ENCODE results near the gene TTC13.

Gene TTC13

DNA sequence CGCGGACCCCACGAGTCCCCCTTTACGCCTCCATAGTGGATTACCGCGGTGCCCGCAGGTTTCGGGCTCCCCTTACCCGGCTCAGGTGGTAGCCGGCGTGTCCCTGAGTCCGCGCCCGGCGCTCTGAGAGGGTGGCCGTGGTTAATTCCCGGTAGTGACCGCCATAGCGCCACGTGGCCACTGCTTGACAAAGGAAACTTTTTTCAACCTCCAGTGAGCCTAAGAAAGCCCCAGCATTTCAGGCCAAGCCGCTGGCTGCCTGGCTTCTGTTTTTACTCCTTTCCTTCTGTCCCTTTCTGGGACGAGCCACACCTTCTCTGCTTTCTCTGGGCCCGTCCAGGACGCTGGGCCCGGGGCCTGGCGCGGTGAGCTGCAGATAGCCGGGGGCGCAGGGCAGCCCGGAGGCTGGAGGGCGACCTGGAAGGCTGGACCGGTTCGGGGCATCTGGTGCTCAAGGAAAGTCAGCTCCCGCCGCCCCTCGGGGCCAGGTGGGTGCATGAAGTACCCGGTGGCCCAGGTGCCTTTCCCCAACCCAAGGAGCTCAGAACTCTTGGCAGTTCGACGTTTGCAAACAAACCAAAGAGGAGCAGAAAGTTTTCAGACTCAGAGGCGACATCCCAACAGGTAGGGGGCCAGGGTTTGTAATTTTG, 109.8 kb downstream of the TTC13 start:
- peak; percentile 20 to 43 for DNase-seq

DNA sequence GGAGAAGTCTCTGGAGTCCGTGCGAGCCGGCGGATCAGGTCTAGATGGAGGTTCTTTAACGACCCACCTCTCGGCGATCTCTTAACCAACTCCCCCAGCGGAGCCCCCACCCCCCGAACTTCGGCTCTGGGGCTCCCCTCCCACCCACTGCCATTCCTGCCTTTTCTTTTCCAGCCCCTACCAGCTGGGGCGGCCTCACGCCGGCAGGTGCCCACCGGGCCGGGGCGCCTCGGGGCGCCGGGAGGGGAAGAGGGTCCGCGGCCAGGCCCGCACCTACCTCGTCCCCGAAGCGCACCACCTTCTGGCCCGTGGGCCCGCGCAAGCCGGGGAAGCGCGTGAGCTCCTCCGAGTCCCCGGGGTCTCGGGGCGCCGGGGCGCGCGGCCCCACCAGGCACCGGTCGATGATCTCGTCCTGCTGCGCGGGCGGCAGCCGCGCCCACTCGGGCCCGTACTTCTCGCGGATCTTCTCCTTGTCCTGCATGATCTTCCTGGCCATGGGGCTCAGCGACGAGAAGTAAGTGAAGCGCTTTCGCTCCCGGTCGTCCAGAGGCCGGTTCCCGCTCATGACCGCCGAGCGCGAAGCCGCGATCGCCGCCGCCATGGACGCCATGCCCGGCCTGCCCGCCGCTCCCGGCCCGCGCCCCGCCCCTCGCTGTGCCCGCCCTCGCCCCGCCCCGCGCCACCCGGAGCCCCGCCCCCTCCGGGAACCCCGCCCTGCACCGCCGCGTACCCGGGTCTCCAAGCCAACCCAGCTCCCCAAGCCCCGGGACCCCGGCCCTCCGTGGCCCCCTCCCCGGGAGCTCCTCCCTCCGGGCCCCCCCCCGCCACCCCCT, 110.5 kb downstream of the TTC13 start, which contains the start of gene C1orf198:
C1orf198 (minus strand) TSS at position 619 of the 833 bp plus-strand sequence; CDS start at position 610, 9 bp downstream.
- DNase-seq: peak; percentile 35 to 60

DNA sequence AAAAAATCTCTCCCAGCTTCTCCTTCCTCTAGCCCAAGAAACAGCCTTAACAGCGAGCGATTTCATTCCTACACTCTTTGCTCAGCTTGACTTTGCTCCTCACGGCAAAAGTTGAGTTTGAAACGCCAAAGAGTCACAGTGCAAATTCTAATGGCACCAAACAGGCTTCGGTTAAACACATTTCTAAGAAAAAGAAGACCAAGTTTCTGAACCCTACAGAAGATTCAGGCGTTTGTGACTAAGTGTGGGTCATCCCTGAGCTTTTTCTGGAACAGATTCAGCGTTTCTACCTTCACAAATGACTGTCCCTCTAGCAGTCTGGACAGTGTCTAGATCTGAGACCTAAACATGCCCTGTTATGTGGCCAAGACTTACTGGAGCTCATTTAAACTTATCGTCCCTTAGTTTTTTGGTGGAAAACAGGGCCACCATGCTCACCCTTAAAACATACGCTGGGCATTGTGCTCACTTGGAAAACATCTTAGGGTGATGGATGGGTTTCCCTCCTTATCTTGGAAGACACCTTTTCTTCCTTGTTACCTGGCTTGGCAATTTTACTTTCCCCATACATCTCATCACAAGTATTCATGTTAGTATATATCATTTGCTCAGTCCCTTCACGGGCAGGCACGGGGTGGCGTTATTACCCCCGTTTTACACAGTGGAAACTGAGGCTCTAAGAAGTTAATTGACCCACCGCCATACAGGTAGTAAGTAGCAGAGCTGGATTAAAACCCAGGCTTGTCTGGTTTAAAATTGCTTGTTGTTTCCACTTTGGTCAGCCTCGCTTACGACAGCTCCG, 111.4 kb downstream of the TTC13 start:
- DNase-seq: peak in 1 of 2 donors; percentile 6

DNA sequence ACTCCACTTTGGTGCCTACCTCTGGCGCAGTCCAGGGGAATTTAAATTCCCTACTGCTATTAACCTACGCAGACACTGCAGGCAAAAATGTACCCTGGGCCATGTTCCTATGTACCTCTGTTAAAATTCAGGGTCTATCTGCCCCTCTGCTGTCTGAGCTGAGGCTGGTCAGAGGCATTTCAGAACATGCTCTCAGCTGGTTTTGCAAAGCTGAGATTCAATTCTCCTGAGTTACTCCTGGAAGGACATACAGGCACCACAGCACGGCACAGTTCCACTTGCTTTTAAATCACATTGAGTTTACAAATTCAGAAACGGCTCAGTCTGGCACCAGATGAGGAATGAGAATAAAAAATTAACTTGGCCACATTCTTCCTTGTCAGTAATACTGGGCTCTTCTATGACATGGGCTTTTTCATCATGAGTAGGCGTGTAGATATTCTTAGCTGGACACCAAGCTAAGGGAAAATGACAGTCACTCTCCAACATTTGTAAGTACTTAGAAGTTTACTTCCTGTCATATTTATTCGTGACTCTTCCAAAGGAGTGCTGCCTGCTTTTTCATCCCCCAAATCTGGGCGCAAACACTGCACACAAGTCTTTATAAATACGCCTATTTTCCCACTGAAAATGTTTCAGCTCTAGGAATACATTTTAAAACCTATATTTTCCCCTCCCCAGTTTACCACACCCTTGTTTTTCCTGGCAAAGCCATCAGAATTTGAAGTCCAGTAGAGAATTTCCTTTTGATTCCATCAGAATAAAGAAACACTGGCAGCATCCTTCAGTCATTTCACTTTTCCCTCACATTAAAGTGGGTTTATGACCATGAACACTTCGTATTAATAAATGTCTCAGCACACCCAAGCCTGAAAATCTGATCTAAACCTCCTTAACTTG, 112.2 kb downstream of the TTC13 start:
- peak; percentile 20 to 48 for DNase-seq

DNA sequence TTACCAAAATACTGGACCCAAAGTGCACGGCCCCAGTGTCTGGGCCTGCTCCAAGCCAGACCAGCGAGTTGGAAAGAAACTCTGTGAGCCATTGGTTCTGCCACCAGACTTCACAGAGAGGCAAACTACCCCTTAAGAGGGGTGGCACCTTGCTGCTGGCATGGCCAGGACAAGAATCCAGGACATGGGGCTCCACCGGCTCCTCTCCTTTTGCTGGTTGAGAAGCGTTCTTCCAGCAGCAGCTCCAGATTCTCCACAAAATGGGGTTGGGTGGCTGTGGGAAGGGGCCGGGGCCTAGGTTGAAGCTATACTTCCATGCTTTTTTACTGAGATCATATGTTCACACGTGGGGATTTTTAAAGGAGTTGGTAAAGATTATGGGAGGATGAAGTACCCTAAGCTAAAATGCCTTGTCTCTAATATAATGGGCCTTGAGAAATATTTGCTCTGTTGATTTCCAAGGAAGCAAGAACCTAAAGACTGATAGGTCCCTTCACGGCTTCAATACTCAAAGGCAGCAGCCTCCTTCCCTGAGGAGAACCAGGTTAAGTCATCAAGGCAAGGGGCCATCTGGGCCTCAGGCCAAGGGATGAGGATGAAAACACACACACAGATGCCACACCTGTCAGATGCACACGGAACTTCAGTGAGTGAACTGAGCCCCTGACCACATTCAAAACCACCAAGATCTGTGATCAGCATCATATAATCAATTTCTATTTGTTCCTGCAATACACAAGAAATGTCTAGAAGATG, 113.4 kb downstream of the TTC13 start:
- no peak for DNase-seq

DNA sequence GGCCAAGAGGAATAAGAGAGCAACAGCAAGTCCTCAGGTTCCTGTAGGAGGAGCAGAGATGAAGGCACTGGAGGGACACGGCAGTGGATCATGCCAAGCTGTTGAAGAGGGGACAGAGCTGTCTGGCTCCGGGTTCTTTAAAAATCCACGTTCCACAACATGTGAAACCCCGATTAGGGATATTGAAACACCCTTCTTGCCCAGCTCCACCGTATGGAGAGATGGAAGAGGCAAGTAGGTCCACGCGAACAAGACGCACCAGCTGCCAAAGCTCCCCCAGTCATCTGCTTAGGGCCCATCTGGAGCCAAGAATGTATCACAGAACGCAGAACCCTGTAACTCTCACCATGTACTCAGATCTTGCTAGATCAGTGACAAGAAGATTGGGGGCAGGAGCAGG, 114.2 kb downstream of the TTC13 start:
- DNase-seq: no peak

DNA sequence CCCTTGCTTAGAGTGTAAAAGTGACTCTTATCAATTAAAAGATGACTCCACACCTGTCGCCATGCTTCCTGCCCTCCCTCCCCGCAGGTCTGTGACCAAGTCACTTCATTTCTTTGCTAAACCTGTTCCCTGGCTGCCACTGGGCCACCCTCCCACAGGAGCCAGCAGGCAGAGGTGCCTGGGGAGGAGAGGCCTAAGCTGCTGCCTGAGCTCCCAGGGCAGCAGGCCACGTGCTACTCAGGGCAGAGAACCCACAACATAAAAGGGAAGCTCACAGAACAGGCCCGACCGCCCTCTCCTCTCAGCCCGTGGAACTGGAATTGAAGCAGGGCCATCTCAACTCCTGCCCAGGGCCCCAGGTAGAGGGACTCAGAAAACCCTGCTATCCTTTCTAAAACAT, 115.2 kb downstream of the TTC13 start:
- DNase-seq: peak; percentile 47 to 65

DNA sequence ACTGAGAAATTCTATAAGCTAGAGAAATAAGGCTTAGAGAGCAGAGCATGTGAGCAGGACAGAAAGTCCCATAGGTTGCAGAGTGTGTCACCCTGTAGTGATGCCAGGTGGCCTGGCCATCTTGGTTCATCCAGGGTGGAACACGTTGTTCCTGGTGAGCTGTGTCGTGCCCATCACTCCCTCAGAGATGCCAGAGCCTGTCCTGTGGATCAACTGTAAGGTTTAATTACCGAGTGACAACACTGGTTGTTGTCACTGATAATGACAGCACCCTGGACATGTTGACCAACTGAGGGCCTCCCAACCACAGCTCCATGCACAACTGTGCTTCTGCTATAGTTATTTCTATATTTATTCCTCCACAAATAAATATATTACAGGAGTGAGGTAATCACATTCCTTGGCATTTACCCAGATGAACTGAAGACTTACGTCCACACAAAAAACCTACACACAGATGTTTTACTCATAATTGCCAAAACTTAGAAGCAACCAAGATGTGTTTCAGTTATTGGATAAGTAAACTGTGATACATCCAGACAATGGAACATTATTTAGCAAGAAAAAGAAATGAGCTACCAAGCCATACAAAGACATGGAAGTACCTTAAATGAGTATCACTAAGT, 116.6 kb downstream of the TTC13 start:
- DNase-seq: no peak

DNA sequence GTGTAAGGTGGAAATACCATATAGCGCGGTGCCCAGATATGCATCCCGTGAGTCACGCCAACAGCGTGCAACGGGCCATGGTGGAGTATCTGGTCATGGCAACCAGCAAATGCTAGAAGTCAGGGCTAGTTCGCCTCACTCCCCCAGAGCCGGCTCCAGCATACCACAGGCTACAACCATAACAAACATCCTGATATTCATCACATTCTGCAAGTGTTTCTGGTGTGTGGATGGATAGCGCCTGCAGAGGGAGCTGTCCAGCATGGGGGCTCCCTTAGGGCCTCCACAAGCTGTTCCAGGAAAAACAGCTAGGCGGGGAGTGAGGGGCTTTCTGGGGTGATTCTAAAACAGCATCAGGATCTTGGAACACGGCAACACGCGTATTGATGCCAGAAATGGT, 117.2 kb downstream of the TTC13 start:
- no peak for DNase-seq

DNA sequence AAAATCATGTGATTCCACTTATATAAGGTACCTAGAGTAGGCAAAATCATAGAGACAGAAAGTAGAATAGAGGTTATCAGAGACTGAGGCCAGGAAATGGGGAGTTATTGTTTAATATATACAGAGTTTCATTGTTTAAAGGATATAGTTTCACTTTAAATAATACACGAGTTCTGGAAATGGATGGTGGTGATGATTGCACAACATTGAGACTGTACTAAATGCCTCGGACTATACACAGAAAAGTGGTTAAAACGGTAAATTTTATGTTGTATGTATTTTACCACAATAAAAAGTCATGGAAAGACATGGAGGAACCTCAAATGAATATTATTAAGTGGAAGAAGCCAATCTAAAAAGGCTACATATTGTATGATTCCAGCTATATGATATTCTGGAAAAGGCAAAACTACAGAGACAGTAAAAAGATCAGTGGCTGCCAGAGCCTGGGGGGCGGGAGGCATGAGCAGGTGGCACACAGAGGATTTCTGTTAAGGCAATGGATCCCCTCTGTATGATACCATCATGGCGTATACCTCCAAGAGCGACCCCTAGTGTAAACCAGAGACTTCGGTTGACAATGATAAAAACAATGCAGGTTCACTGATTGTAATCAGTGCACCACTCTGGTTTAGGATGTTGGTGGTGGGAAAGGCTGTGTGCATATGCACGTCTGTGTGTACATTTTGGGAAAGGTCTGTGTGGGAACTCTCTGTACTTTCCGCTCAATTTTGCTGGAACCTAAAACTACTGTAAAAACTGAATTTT, 117.9 kb downstream of the TTC13 start:
- no peak for DNase-seq

DNA sequence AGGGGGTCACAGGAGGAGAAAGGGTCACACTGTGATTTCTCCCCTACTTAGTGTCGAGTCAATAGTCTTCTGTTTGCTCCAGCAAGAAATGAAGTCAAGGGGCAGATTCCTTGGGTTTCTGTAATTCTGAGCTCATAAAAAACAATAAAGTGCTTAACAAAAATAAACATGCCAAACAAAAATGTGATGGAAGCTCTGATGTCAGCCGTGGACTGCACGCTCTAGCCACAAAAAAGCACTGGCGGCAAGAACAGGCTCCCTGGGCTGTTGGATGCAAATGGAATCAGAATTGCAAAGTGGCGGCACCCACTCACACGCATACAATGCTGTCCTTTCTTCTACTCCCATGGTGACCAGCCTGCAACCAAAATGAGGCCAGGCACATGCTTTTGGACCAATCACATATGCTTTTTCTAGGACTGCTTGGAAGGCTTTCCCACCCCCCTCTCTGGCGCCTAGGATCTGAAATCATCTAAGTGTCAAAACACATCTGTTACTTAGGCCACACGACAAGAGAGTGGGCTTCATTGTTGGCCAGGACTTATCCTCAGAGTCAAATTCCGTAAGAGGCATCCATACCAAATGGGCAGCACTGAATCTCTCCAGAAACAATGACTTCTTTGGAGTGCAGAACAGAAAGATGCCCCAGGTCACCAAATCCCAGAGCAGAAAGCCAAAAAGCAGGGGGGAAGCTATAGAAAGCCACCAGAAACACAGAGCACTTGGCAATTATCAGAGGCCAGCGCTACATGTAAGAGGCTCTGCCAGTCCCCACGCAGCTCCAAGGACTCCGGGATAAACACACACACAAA, 119.5 kb downstream of the TTC13 start:
- DNase-seq: no peak

DNA sequence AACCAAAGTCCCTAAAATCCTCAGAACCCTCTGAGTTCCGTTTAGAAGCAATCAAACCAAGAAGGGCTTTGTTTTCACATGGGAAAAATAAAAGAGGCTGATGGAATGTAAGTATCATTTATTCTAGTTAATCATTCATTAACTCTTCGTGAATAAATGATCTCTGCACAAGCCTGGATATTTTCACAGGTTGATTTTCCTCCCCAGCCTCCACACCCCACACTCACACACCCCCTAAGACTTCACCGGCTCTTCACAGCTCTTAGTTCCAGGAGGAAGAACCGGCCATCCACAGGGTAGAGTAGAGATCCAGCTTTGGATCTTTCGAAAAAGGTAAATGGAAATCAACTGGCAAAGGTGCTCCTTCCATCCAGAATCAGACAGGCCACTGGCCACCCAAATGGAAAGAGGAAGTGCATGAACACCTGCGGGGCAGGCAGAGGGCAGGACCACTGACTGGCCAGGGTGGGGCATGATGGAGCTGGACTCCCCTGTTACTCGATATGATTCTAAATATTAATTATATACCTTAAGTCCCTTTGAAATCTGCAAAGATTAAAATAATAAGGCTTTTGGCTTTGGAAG, 120.3 kb downstream of the TTC13 start:
- DNase-seq: no peak

DNA sequence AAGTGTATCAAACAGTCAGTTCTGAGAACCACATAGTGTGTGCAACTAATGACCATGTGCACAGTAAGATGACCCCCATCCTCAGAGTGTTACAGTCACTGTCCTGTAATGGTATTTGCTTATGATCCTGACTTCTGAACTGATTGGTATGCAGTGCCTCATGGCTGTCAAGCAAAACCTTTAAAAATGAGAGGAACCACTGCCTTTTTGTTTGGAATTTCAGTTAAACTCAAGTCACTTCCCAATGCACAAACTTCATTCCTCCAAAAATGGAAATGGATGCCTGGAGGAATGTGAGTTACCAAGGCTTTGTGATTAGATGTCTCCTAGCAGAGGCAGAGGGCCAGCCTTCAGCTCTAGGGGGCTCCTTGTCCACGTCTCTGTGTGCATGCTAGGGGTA, 120.8 kb downstream of the TTC13 start:
- DNase-seq: no peak

DNA sequence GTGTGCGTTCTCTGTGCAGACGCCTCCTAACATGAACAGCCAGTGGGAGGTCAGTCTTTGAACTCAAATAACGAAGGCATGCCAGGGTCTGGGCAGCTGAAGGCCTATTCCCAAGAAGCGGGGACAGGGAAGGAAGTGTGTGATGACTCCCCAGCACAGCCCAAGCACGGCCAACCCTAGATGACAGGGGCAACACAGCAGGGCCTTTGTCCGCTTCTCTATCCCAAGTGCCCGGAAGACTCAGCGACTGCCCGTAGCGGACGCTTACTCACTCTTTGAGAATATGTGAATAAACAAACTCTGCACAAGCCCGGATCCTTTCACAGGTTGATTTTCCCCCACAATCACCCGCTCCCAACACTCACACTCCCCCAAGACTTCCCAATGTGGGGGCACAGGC, 121.6 kb downstream of the TTC13 start:
- no peak for DNase-seq
